A549 (cell line): Measurements from ENCODE around the gene POPDC2.

Source experiments
- CHD2 ChIP-seq: fragments of 150-350 bp; IDR thresholded peaks from 2 replicates; pipeline ENCODE4 v1.6.1; 2014; ENCODE audit warnings: low read length; ENCODE audit not compliant: partially characterized antibody
- FOSL2 ChIP-seq, 2 experiments: fragments of 450-650 bp in 1 of 2; fragments of >200 bp in 1 of 2; sonication (Bioruptor Twin) in 1 of 2; formaldehyde crosslinking; IDR thresholded peaks; 2 replicates each; pipeline versions ENCODE4 v1.5.0 to v1.6.1; 2016 to 2020; ENCODE audit warnings: mild to moderate bottlenecking in 1 of 2, moderate library complexity in 1 of 2
- HDAC2 ChIP-seq: fragments of 200-600 bp; sonication (generic); IDR thresholded peaks from 2 replicates; pipeline ENCODE4 v1.6.1; 2016
- HEYL ChIP-seq: fragments of 250-450 bp; sonication (Bioruptor Pico); IDR thresholded peaks from 2 replicates; pipeline ENCODE4 v1.8.0; 2021; ENCODE audit warnings: mild to moderate bottlenecking, moderate library complexity
- JUN ChIP-seq, 2 experiments: fragments of >200 bp; sonication (Bioruptor Twin); formaldehyde crosslinking; IDR thresholded peaks; 2 replicates in 1 of 2; 3 replicates in 1 of 2; pipeline ENCODE4 v1.6.1; 2016 to 2017
- MAX ChIP-seq: IDR thresholded peaks from 2 replicates; pipeline ENCODE4 v1.6.1; 2012
- MYC ChIP-seq: IDR thresholded peaks from 2 replicates; pipeline ENCODE4 v1.6.1; 2012; ENCODE audit warnings: mild to moderate bottlenecking, inconsistent platforms, low read length, improper control_type of control experiment, borderline replicate concordance
- NR3C1 ChIP-seq: fragments of >200 bp; sonication (Bioruptor Twin); formaldehyde crosslinking; IDR thresholded peaks from 3 replicates; pipeline ENCODE4 v1.6.1; 2017
- PBX3 ChIP-seq: IDR thresholded peaks from 2 replicates; pipeline ENCODE4 v1.6.1; 2012
- POLR2A ChIP-seq: IDR thresholded peaks from 2 replicates; pipeline ENCODE4 v1.6.1; 2012; ENCODE audit warnings: mild to moderate bottlenecking, low read length
- RCOR1 ChIP-seq: fragments of 150-350 bp; IDR thresholded peaks from 2 replicates; pipeline ENCODE4 v1.6.1; 2014; ENCODE audit warnings: antibody characterized with exemption, low read length, low read depth
- RNF2 ChIP-seq: fragments of 200-600 bp; sonication (generic); IDR thresholded peaks from 2 replicates; pipeline ENCODE4 v1.6.1; 2016; ENCODE audit warnings: low read depth, mild to moderate bottlenecking, antibody characterized with exemption, moderate library complexity, borderline replicate concordance
- ZFP36 ChIP-seq: fragments of 450-650 bp; IDR thresholded peaks from 2 replicates; pipeline ENCODE4 v1.6.1; 2014; ENCODE audit warnings: borderline replicate concordance; ENCODE audit not compliant: partially characterized antibody
- TF ChIP-seq, protein P1 (sequence below): fragments of >200 bp; sonication (Bioruptor Twin); formaldehyde crosslinking; IDR thresholded peaks from 3 replicates; pipeline ENCODE4 v1.5.1; 2016

- no peak for TF ChIP-seq NR3C1
- TF ChIP-seq MAX, result no peak
- TF ChIP-seq, protein P1, sequence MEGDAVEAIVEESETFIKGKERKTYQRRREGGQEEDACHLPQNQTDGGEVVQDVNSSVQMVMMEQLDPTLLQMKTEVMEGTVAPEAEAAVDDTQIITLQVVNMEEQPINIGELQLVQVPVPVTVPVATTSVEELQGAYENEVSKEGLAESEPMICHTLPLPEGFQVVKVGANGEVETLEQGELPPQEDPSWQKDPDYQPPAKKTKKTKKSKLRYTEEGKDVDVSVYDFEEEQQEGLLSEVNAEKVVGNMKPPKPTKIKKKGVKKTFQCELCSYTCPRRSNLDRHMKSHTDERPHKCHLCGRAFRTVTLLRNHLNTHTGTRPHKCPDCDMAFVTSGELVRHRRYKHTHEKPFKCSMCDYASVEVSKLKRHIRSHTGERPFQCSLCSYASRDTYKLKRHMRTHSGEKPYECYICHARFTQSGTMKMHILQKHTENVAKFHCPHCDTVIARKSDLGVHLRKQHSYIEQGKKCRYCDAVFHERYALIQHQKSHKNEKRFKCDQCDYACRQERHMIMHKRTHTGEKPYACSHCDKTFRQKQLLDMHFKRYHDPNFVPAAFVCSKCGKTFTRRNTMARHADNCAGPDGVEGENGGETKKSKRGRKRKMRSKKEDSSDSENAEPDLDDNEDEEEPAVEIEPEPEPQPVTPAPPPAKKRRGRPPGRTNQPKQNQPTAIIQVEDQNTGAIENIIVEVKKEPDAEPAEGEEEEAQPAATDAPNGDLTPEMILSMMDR, result no peak
- TF ChIP-seq POLR2A, result no peak
- no peak for TF ChIP-seq MYC
- TF ChIP-seq HDAC2, result no peak
- TF ChIP-seq PBX3, result no peak
- TF ChIP-seq CHD2, result no peak
- no peak for TF ChIP-seq FOSL2 (IDR thresholded peaks at IDR 0.05)
- TF ChIP-seq FOSL2 (CRISPR knock-in tag; IDR thresholded peaks at IDR 0.05), result no peak
- TF ChIP-seq ZFP36, result no peak
- TF ChIP-seq RCOR1, result no peak
- no peak for TF ChIP-seq HEYL (CRISPR knock-in tag)
- TF ChIP-seq RNF2, result no peak
- TF ChIP-seq JUN (IDR thresholded peaks at IDR 0.05), result no peak
These were observed 12.4 kb downstream of the POPDC2 start for GRCh38 chr3:119647843-119648575.
